WTC11 (cell line): Measurements from ENCODE around the gene MOCS1. TPM values are rescaled to one million over a fixed set of nuclear protein-coding genes. Genes with fewer than 3 reads are reported as not detected.

Experiments
- ATAC-seq: fragments of 200-7000 bp; cut with Tn5 transposase; 2 replicates; pipeline ENCODE4 v1.10.0; 2021; ENCODE audit warnings: mild to moderate bottlenecking, moderate library complexity
- CTCF ChIA-PET: fragments of 300-600 bp; sonication (Branson Sonifier 250); formaldehyde crosslinking; loops from one replicate; lab custom pipeline; 2021; ENCODE audit warnings: antibody characterized with exemption; lab: Charles Lee
- POLR2A ChIA-PET: fragments of 350-600 bp; sonication (Branson Sonifier 250); formaldehyde crosslinking; loops from one replicate; lab custom pipeline; 2021; ENCODE audit warnings: antibody characterized with exemption; lab: Charles Lee
- DNase-seq: peaks from one replicate; pipeline ENCODE4 v3.0.0; 2021; ENCODE audit warnings: low spot score
- H3K27ac Mint-ChIP-seq: 2 replicates; pipeline ENCODE4 v1.8.0; 2021; ENCODE audit warnings: mixed read lengths
- H3K27me3 Mint-ChIP-seq: 2 replicates; pipeline ENCODE4 v1.8.0; 2021; ENCODE audit warnings: low read depth, mild to moderate bottlenecking, moderate library complexity, mixed read lengths
- H3K36me3 Mint-ChIP-seq: 2 replicates; pipeline ENCODE4 v1.8.0; 2021; ENCODE audit warnings: mixed read lengths
- H3K4me1 Mint-ChIP-seq: 2 replicates; pipeline ENCODE4 v1.8.0; 2022; ENCODE audit warnings: mixed read lengths
- H3K4me3 Mint-ChIP-seq: 2 replicates; pipeline ENCODE4 v1.8.0; 2021; ENCODE audit warnings: mild to moderate bottlenecking, moderate library complexity, mixed read lengths
- H3K9me3 Mint-ChIP-seq: 2 replicates; pipeline ENCODE4 v1.8.0; 2021; ENCODE audit warnings: mixed read lengths
- IRF2 ChIP-seq: sonication (generic); formaldehyde crosslinking; IDR thresholded peaks from 2 replicates; pipeline ENCODE4 v1.8.0; 2022; ENCODE audit warnings: low read depth, missing genetic modification reagents, borderline replicate concordance
- JAZF1 ChIP-seq: fragments of 250-450 bp; sonication (Bioruptor Pico); IDR thresholded peaks from 2 replicates; pipeline ENCODE4 v1.9.0; 2021; ENCODE audit warnings: moderate library complexity, mild to moderate bottlenecking, inconsistent platforms
- SOX15 ChIP-seq: fragments of 250-450 bp; sonication (Bioruptor Pico); IDR thresholded peaks from 2 replicates; pipeline ENCODE4 v1.9.0; 2021; ENCODE audit warnings: mild to moderate bottlenecking
- TCF7 ChIP-seq: sonication (generic); formaldehyde crosslinking; IDR thresholded peaks from 2 replicates; pipeline ENCODE4 v1.8.0; 2022; ENCODE audit warnings: mild to moderate bottlenecking, low read depth, missing genetic modification reagents, moderate library complexity
- ZNF121 ChIP-seq: sonication (generic); formaldehyde crosslinking; IDR thresholded peaks from 2 replicates; pipeline ENCODE4 v1.8.0; 2023; ENCODE audit warnings: missing genetic modification reagents
- ZNF317 ChIP-seq: sonication (generic); formaldehyde crosslinking; IDR thresholded peaks from 2 replicates; pipeline ENCODE4 v1.8.1; 2023; ENCODE audit warnings: low read depth, mild to moderate bottlenecking, moderate library complexity, missing genetic modification reagents, borderline replicate concordance
- total RNA-seq: library from RNA; stranded (reverse); gene quantifications from 3 replicates; pipeline ENCODE4 v1.2.3, GENCODE V29; 2021
- TF ChIP-seq, protein P1 (sequence below): sonication (generic); formaldehyde crosslinking; conservative IDR thresholded peaks from 2 replicates; pipeline ENCODE4 v1.8.1; 2023; ENCODE audit warnings: mild to moderate bottlenecking, low read depth, missing genetic modification reagents, moderate library complexity
- TF ChIP-seq, protein P2 (sequence below): sonication (generic); formaldehyde crosslinking; IDR thresholded peaks from 2 replicates; pipeline ENCODE4 v1.8.1; 2022; ENCODE audit warnings: mild to moderate bottlenecking, moderate library complexity, missing genetic modification reagents
- TF ChIP-seq, protein P3 (sequence below): sonication (generic); formaldehyde crosslinking; IDR thresholded peaks from 2 replicates; pipeline ENCODE4 v1.8.1; 2022; ENCODE audit warnings: low read depth, missing genetic modification reagents, borderline replicate concordance
- TF ChIP-seq, protein P4 (sequence below): fragments of 200-600 bp; IDR thresholded peaks from 2 replicates; pipeline ENCODE4 v1.8.0; 2022; ENCODE audit warnings: antibody characterized with exemption
- TF ChIP-seq, protein P5 (sequence below): sonication (generic); formaldehyde crosslinking; IDR thresholded peaks from 2 replicates; pipeline ENCODE4 v1.8.1; 2022; ENCODE audit warnings: low read depth, mild to moderate bottlenecking, moderate library complexity, missing genetic modification reagents, borderline replicate concordance
- TF ChIP-seq, protein P6 (sequence below): sonication (generic); formaldehyde crosslinking; IDR thresholded peaks from 2 replicates; pipeline ENCODE4 v1.8.0; 2023; ENCODE audit warnings: missing genetic modification reagents, mild to moderate bottlenecking, borderline replicate concordance

Gene MOCS1
- total RNA-seq, 1 experiment from 2014 or later: 18.5 TPM

DNA sequence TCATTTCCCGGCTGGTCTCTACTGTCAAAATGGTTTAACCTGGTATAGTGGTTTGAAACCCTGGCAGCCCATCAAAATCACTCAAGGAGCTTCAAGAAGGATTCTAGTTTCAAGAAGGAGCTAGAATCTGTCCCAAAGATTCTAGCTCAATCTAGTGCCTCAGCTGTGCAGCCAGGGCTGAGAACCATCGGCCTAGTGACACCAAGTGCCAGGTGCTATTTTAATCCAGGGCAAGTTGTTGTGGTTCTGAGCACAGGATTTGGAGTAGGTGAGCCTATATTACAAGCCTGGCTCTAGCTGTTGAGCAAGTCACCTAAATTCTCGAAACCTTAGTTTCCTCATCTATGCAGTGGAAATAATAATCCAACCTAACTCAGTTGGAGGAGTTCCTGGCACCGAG, 3.7 kb downstream of the MOCS1 start (continued):
- TF ChIP-seq, protein P1, sequence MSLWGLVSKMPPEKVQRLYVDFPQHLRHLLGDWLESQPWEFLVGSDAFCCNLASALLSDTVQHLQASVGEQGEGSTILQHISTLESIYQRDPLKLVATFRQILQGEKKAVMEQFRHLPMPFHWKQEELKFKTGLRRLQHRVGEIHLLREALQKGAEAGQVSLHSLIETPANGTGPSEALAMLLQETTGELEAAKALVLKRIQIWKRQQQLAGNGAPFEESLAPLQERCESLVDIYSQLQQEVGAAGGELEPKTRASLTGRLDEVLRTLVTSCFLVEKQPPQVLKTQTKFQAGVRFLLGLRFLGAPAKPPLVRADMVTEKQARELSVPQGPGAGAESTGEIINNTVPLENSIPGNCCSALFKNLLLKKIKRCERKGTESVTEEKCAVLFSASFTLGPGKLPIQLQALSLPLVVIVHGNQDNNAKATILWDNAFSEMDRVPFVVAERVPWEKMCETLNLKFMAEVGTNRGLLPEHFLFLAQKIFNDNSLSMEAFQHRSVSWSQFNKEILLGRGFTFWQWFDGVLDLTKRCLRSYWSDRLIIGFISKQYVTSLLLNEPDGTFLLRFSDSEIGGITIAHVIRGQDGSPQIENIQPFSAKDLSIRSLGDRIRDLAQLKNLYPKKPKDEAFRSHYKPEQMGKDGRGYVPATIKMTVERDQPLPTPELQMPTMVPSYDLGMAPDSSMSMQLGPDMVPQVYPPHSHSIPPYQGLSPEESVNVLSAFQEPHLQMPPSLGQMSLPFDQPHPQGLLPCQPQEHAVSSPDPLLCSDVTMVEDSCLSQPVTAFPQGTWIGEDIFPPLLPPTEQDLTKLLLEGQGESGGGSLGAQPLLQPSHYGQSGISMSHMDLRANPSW (CRISPR knock-in tag): no peak
- no peak for TF ChIP-seq ZNF317
- TF ChIP-seq, protein P2, sequence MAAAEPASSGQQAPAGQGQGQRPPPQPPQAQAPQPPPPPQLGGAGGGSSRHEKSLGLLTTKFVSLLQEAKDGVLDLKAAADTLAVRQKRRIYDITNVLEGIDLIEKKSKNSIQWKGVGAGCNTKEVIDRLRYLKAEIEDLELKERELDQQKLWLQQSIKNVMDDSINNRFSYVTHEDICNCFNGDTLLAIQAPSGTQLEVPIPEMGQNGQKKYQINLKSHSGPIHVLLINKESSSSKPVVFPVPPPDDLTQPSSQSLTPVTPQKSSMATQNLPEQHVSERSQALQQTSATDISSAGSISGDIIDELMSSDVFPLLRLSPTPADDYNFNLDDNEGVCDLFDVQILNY (CRISPR knock-in tag): no peak
- TF ChIP-seq, protein P3, sequence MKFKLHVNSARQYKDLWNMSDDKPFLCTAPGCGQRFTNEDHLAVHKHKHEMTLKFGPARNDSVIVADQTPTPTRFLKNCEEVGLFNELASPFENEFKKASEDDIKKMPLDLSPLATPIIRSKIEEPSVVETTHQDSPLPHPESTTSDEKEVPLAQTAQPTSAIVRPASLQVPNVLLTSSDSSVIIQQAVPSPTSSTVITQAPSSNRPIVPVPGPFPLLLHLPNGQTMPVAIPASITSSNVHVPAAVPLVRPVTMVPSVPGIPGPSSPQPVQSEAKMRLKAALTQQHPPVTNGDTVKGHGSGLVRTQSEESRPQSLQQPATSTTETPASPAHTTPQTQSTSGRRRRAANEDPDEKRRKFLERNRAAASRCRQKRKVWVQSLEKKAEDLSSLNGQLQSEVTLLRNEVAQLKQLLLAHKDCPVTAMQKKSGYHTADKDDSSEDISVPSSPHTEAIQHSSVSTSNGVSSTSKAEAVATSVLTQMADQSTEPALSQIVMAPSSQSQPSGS (CRISPR knock-in tag): no peak

DNA sequence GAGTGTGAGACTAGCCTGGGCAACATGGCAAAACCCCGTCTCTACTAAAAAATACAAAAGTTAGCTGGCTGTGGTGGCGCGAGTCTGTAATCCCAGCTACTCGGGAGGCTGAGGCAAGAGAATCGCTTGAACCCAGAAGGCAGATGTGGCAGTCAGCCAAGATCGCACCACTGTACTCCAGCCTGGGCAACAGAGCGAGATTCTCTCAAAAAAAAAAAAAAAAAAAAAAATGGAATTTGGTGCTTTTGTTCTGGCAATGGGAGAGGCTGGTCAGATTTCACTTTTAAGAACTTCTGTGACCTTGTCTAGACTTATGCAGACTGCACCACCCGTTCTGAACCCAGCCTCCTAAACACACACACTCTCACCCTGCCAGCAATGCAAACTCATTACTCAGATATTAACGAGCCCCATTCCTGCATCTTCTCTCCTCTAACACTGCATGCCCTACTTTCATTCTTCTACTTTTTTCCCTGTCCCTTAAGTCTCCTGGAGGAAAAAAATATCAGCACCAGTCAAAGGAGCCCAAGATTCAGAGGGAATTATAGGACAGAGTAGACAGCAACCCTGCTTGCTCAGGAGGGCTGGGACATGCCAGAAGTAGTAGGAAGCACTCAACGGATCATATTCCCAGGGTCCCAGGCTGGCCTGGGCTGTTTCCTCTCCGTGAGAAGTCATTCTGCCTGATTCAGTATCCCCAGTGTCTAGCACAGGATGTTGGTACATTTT, 4.4 kb downstream of the MOCS1 start:
- Mint-ChIP-seq H3K4me1 (peaks cover 33% of the 10 kb centered on the region), H3K9me3 (peaks cover 8% of the 10 kb centered on the region), H3K4me3 (no peak overlapping the region), H3K27me3 (peaks cover 4% of the 10 kb centered on the region; the same call in 1 of the 2 replicates), H3K36me3 (peaks cover 37% of the 10 kb centered on the region), H3K27ac (no peak overlapping the region)
- CTCF ChIA-PET: interaction anchor here (0.7 kb wide), 1 partner anchor 568 kb away, joined by 5 read pairs; no protein-coding TSS in a partner anchor
- POLR2A ChIA-PET: no interaction called here
- TF ChIP-seq, protein P4, sequence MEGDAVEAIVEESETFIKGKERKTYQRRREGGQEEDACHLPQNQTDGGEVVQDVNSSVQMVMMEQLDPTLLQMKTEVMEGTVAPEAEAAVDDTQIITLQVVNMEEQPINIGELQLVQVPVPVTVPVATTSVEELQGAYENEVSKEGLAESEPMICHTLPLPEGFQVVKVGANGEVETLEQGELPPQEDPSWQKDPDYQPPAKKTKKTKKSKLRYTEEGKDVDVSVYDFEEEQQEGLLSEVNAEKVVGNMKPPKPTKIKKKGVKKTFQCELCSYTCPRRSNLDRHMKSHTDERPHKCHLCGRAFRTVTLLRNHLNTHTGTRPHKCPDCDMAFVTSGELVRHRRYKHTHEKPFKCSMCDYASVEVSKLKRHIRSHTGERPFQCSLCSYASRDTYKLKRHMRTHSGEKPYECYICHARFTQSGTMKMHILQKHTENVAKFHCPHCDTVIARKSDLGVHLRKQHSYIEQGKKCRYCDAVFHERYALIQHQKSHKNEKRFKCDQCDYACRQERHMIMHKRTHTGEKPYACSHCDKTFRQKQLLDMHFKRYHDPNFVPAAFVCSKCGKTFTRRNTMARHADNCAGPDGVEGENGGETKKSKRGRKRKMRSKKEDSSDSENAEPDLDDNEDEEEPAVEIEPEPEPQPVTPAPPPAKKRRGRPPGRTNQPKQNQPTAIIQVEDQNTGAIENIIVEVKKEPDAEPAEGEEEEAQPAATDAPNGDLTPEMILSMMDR: no peak
- 0 out of 2 replicates have a peak, but pooled peaks have one; percentile 28 for TF ChIP-seq ZNF121 (CRISPR knock-in tag)
- no peak for ATAC-seq
- DNase-seq: no peak

DNA sequence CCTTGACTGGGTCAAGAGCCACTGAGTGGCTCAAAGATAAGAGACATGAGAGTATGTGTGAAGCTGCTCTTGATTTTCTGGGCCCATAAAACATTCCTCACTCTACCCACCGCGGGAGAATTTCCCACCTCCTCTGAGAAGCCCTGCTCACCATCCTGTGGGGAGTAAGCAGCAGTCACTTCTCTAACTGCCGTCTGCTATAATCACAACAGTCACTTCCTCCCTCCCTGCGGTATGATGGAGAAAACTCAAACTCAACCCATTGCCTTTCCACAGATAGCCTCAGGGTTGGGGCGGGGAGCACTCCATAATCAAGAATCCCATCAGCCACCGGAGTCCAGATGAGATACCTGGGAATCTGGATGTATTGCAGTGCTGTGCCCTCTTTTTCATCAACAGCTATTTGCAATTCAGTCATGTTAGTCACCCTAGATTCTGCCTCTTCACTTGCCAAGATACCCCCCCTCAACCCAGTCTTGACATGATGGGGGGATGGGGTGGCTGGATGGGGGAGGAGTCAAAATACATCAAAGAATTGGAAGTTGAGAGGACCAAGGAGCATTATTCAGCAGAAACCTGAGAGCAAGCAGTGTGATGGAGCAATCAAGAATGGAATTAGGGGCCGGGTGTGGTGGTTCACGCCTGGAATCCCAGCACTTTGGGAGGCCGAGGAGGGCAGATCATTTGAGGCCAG, 5.1 kb downstream of the MOCS1 start:
- ChIA-PET CTCF (no interaction called here), POLR2A (no interaction called here)
- peaks cover 4% of the 10 kb centered on the region; the same call in 1 of the 2 replicates for H3K27me3 Mint-ChIP-seq
- TF ChIP-seq, protein P5, sequence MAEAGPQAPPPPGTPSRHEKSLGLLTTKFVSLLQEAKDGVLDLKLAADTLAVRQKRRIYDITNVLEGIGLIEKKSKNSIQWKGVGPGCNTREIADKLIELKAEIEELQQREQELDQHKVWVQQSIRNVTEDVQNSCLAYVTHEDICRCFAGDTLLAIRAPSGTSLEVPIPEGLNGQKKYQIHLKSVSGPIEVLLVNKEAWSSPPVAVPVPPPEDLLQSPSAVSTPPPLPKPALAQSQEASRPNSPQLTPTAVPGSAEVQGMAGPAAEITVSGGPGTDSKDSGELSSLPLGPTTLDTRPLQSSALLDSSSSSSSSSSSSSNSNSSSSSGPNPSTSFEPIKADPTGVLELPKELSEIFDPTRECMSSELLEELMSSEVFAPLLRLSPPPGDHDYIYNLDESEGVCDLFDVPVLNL (CRISPR knock-in tag): no peak
- TF ChIP-seq, protein P4: no peak
- TF ChIP-seq, protein P6, sequence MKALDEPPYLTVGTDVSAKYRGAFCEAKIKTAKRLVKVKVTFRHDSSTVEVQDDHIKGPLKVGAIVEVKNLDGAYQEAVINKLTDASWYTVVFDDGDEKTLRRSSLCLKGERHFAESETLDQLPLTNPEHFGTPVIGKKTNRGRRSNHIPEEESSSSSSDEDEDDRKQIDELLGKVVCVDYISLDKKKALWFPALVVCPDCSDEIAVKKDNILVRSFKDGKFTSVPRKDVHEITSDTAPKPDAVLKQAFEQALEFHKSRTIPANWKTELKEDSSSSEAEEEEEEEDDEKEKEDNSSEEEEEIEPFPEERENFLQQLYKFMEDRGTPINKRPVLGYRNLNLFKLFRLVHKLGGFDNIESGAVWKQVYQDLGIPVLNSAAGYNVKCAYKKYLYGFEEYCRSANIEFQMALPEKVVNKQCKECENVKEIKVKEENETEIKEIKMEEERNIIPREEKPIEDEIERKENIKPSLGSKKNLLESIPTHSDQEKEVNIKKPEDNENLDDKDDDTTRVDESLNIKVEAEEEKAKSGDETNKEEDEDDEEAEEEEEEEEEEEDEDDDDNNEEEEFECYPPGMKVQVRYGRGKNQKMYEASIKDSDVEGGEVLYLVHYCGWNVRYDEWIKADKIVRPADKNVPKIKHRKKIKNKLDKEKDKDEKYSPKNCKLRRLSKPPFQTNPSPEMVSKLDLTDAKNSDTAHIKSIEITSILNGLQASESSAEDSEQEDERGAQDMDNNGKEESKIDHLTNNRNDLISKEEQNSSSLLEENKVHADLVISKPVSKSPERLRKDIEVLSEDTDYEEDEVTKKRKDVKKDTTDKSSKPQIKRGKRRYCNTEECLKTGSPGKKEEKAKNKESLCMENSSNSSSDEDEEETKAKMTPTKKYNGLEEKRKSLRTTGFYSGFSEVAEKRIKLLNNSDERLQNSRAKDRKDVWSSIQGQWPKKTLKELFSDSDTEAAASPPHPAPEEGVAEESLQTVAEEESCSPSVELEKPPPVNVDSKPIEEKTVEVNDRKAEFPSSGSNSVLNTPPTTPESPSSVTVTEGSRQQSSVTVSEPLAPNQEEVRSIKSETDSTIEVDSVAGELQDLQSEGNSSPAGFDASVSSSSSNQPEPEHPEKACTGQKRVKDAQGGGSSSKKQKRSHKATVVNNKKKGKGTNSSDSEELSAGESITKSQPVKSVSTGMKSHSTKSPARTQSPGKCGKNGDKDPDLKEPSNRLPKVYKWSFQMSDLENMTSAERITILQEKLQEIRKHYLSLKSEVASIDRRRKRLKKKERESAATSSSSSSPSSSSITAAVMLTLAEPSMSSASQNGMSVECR (CRISPR knock-in tag): no peak
- TF ChIP-seq SOX15 (CRISPR knock-in tag) (no peak), JAZF1 (CRISPR knock-in tag) (no peak), IRF2 (CRISPR knock-in tag) (no peak), TCF7 (CRISPR knock-in tag) (no peak)
- TF ChIP-seq, protein P3 (CRISPR knock-in tag): no peak

More for the DNA sequence above, 5.1 kb downstream of the MOCS1 start:
- no peak overlapping the region for H3K4me3 Mint-ChIP-seq
- H3K27ac Mint-ChIP-seq: no peak overlapping the region
- peaks cover 8% of the 10 kb centered on the region for H3K9me3 Mint-ChIP-seq
- H3K36me3 Mint-ChIP-seq: peaks cover 41% of the 10 kb centered on the region
- DNase-seq: no peak
- peaks cover 33% of the 10 kb centered on the region for H3K4me1 Mint-ChIP-seq
- no peak for ATAC-seq
